ENCODE results near the gene PRPF6. TPM values are rescaled to one million over a fixed set of nuclear protein-coding genes. Genes with fewer than 3 reads are reported as not detected.
A peak's percentile ranks its signal among the peaks of the same experiment; 100 is the strongest.

The PRPF6 gene
- total RNA-seq, 1 donor from 2014 or later, result 57.2 TPM

- intact Hi-C loops (cut with DNase I), result no loop called here
- no peak for TF ChIP-seq CTCF (IDR thresholded peaks at IDR 0.05)
- peak; percentile 90 for DNase-seq
Measured at GRCh38 chr20:63941282-63942081, 39.5 kb upstream of the PRPF6 start.

GRCh38 chr20:63942250-63942951, 38.5 kb upstream of the PRPF6 start:
- Histone ChIP-seq H3K4me1 (peaks cover 31% of the 10 kb centered on the region), H3K27ac (peak overlapping the region; percentile 79), H3K9me3 (no peaks in the 10 kb centered on the region), H3K36me3 (peaks cover 82% of the 10 kb centered on the region), H3K4me3 (no peak overlapping the region), H3K27me3 (ENCODE audit: low read depth) (no peaks in the 10 kb centered on the region)
- intact Hi-C loops (cut with DNase I), result no loop called here
- ATAC-seq, result peak in 1 of 2 donors; percentile 6
- peak; percentile 74 for DNase-seq
- no peak for TF ChIP-seq CTCF (IDR thresholded peaks at IDR 0.05)

More at GRCh38 chr20:63941282-63942081, 39.5 kb upstream of the PRPF6 start:
- Histone ChIP-seq H3K27ac (peak overlapping the region; percentile 76), H3K27me3 (ENCODE audit: low read depth) (no peaks in the 10 kb centered on the region), H3K4me3 (peak overlapping the region; percentile 3), H3K36me3 (peaks cover 84% of the 10 kb centered on the region), H3K9me3 (no peaks in the 10 kb centered on the region), H3K4me1 (peaks cover 27% of the 10 kb centered on the region)
- peak; percentile 71 to 81 for ATAC-seq

- no peak for DNase-seq
Measured at GRCh38 chr20:63942969-63943807, 37.7 kb upstream of the PRPF6 start.

GRCh38 chr20:63943808-63944077, 37.2 kb upstream of the PRPF6 start:
- no peaks in the 10 kb centered on the region for H3K9me3 ChIP-seq
- peaks cover 69% of the 10 kb centered on the region for H3K36me3 ChIP-seq
- no peak for DNase-seq
- H3K27me3 ChIP-seq (ENCODE audit: low read depth), result no peaks in the 10 kb centered on the region
- H3K4me3 ChIP-seq, result no peak overlapping the region
- H3K27ac ChIP-seq, result peak overlapping the region; percentile 79
- ATAC-seq, result no peak
- intact Hi-C loops (cut with DNase I), result no loop called here
- H3K4me1 ChIP-seq, result peaks cover 43% of the 10 kb centered on the region
- no peak for TF ChIP-seq CTCF (IDR thresholded peaks at IDR 0.05)

More at GRCh38 chr20:63942969-63943807, 37.7 kb upstream of the PRPF6 start:
- intact Hi-C loops (cut with DNase I), result no loop called here
- Histone ChIP-seq H3K27ac (peak overlapping the region; percentile 79), H3K36me3 (peaks cover 75% of the 10 kb centered on the region), H3K4me3 (no peak overlapping the region), H3K4me1 (peaks cover 39% of the 10 kb centered on the region), H3K27me3 (ENCODE audit: low read depth) (no peaks in the 10 kb centered on the region), H3K9me3 (no peaks in the 10 kb centered on the region)
- no peak for TF ChIP-seq CTCF (IDR thresholded peaks at IDR 0.05)
- no peak for ATAC-seq

Measured in lower lobe of right lung (tissue), 2 donors.